ENCODE measurements around the gene SHISA2.

DNA sequence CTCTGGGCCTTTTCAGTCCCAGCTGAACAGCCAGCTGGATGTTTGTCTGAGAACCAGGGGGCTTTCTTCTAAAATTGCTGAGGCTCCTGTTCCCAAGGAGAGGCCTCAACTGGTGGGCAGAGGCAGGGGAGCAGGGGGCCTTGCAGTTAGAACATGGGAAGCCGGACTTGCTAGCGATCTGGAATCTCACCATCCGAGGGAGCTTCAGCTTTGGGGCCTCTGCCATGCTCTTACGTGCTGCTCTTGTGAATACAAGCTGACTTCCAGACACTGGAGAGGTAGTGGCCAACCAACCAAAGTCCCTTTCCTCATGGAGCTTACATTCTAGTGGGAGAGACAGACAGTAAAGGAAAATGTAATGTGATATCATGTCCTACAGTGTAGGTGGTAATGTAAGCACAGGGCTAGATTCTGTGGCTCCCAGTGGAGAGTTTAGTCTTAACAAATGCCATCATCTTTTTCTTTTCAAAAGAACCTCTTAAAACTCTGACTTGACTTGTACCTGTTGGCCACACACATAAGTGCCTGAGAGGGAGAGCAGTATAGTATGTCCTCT lies 22.2 kb downstream of the SHISA2 start:
- TF ChIP-seq, protein P1, sequence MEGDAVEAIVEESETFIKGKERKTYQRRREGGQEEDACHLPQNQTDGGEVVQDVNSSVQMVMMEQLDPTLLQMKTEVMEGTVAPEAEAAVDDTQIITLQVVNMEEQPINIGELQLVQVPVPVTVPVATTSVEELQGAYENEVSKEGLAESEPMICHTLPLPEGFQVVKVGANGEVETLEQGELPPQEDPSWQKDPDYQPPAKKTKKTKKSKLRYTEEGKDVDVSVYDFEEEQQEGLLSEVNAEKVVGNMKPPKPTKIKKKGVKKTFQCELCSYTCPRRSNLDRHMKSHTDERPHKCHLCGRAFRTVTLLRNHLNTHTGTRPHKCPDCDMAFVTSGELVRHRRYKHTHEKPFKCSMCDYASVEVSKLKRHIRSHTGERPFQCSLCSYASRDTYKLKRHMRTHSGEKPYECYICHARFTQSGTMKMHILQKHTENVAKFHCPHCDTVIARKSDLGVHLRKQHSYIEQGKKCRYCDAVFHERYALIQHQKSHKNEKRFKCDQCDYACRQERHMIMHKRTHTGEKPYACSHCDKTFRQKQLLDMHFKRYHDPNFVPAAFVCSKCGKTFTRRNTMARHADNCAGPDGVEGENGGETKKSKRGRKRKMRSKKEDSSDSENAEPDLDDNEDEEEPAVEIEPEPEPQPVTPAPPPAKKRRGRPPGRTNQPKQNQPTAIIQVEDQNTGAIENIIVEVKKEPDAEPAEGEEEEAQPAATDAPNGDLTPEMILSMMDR (IDR thresholded peaks at IDR 0.05 in 4 of 5, conservative IDR thresholded peaks at IDR 0.05 in 1 of 5), result no peak
- no peak for TF ChIP-seq POLR2A (IDR thresholded peaks at IDR 0.05)

All from gastrocnemius medialis (tissue), 4 donors.